ENCODE data around the gene MS4A6E.
"Not testable (repeated sequence)": the region's sequence is repeated elsewhere in the genome, so short reads cannot be mapped to it uniquely, and the experiment has no call there.

Gene MS4A6E, protein sequence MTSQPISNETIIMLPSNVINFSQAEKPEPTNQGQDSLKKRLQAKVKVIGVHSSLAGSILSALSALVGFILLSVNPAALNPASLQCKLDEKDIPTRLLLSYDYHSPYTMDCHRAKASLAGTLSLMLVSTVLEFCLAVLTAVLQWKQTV

DNA sequence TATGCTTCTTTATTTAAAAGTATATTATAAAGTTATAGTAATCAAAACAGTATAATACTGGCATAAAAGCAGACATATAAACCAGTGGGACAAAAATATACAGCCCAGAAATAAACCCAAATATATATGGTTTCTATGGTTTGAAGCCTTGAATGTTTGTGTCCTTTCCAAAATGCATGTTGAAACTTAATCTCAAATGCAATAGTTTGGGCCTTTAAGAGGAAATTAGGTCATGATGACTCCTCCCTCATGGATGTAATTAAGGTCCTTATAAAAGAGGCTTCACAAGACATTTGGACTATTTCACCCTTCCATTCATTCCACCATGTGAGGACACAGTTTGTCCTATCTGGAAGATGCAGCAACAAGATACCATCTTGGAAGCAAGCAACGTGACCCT is at the start of gene MS4A6E:
Gene MS4A6E, plus strand, starts transcription at position 301 of the 400 bp plus-strand sequence. CDS start 7,641 bp downstream, outside the sequence.
- no peak for DNase-seq

DNA sequence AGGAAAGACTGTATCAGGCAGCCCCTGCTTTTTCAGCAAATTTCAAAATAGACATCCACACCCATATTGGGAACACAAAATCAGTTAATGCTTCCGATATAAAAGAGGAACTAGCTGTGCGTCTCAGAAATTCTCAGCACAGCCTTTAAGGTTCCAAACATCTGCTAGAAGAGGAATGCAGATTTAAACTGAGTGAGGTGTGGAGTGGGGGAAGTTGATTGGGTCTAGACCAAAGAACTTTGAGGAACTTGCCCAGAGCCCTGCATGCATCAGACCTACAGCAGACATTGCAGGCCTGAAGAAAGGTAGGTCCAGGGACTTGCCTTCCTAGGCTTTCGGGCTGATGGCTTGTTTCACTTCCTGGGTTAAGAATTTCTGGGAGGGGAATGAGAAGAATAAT is 46.6 kb upstream of the MS4A6E start, which contains the start of gene MS4A4A:
Gene MS4A4A, plus strand, starts transcription at position 255 of the 400 bp plus-strand sequence. Its CDS starts 10 bp downstream, at position 265.
- peak; percentile 61 for DNase-seq

DNA sequence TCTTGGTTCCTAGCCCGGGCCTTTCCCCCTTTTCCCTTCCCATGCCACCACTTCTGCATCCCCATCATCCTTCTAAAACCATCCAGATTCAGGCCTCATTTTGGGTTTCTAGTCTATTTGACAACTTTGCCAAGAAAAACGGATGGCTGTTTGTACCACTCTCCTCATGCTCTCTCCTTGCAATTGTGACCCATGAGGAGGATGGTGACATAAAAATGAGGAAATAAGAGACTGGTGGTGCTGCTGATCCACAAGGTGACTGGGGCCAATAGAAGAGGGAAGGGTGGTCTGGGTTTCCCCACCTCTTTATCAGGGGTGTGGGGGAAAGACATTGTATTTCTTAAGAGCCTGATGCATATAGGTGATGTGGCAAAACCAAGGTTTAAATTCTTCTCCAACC is 45.6 kb upstream of the MS4A6E start:
- DNase-seq = no peak

DNA sequence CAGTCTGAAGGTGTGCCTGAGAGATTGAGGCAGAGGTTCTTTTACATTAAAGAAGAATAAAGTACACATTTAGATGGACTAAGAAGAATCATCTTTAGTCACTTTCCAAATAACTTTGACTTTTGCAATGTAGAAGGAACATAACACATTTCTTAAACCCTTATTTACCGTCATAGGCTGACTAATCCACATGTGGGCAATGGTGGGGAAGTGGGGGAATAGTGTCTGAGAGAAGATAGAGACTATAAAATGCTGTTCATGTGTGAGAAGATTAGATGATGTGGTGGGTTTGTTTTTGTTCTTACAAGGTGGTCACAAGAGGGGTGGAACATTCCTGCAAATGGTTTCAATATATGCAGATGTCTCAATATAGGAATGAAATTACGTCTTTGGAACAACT is 44.8 kb upstream of the MS4A6E start:
- DNase-seq = no peak

- not testable (repeated sequence) for DNase-seq
Observed at GRCh38 chr11:60285411-60286126, 41.5 kb upstream of the MS4A6E start.

DNA sequence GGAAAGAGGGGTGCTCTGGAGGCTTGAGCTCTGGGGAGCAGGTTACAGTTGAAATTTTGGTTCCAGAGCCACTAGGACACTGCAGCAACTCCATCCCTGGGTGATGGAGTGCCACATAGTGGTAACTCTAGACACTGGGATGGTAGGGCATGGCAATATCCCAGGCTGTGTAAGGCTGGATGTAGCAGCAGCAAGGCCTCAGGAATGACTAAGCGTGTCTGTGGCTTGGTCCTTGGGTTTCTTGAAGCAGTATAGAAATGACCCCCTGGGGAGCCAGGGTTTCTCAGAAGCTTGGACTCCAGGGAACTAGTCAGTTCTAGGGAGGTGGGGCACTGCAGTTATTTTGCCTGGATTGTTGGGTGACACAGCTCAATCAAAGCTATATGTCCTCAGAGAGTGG is 38.5 kb upstream of the MS4A6E start:
- DNase-seq = no peak

GRCh38 chr11:60292145-60292544 is 34.9 kb upstream of the MS4A6E start:
- DNase-seq = no peak

DNA sequence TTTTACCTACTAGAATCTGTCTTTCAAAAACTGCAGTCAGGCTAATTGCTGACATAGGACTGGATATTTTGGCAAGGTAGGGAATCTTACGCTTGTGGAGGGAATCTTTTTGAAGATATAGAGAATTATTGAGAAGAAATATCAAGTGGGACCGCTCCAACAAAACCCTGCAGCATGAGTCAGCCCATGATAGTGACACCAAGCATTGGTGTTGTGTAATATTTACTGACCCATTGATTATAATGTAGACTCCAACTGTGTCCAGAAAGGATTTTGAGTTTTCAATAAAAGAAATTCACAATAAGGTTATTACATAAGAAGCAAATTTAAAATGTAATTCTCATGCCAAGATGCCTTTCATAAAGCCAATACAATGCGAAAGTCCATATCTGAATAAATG is 25.9 kb upstream of the MS4A6E start:
- DNase-seq = no peak

- not testable (repeated sequence) for DNase-seq
Observed at GRCh38 chr11:60301884-60302283, 25.2 kb upstream of the MS4A6E start.

- DNase-seq = no peak
Observed at GRCh38 chr11:60303661-60304060, 23.4 kb upstream of the MS4A6E start.

DNA sequence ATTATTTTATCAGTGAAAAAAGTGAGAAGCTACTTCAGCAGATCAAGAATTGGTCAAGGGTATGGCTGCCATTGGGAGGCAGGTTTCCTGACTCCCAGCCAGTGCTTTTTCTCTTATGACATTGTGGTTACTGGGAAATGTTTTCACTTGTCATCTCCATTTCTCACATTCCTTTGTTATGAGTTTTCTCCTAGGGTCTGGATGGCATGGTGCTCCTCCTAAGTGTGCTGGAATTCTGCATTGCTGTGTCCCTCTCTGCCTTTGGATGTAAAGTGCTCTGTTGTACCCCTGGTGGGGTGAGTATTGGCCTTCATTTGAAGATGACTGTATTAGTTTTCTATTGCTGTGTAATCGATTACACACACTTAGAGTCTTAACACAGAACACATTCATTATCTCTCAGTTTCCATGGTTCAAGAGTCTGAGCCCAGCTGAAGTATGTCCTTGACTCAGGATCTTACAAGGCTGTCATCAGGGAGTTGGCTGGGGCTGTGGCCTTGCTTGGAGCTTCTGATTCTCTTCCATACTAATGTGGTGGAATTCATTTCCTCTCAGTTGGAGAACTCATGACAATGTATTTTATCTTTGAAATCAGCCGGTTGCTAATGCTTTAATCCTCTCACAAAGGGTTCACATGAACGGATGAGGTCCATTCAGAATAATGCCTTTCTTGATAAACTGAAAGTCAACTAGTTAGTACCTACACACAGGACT is 21.0 kb upstream of the MS4A6E start:
- DNase-seq = no peak

GRCh38 chr11:60307507-60308195 is 19.4 kb upstream of the MS4A6E start:
- no peak for DNase-seq

- DNase-seq = no peak
Observed at GRCh38 chr11:60310407-60310998, 16.6 kb upstream of the MS4A6E start.

DNA sequence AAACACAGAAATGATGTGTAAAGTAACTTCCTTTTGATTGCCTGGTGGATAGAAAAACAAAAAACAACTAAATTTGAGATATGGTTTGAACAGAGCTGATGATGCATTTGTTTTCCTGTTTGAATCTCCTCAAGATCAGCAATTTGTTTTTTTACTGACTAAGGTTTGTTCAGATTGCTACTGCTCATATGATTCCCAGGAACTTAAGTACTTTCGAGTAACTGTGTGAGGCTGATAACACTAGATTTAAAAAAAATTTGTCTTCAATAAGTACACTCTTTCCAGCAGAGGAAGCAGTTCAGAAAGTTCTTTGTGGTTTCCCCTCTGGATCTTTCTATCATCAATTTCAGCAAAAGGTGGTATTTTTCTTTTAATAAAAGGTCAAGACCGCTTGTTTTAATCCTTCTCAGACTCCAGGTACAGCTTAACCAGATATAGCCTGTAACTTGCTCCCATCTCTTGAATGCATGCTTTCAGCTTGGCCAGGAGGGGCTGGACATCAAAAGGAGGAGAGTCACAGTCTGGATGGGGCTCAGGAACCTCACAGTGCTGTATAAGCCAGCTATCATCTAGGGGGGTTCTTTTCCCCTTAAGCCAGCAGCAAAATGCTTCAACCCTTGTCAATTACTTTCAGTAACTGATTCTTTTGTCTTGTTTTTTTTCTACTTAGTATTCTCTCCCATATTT is 12.3 kb upstream of the MS4A6E start:
- no peak for DNase-seq

GRCh38 chr11:60315871-60316270 is 11.2 kb upstream of the MS4A6E start:
- no peak for DNase-seq

- DNase-seq = no peak
Observed at GRCh38 chr11:60316317-60316716, 10.7 kb upstream of the MS4A6E start.

DNA sequence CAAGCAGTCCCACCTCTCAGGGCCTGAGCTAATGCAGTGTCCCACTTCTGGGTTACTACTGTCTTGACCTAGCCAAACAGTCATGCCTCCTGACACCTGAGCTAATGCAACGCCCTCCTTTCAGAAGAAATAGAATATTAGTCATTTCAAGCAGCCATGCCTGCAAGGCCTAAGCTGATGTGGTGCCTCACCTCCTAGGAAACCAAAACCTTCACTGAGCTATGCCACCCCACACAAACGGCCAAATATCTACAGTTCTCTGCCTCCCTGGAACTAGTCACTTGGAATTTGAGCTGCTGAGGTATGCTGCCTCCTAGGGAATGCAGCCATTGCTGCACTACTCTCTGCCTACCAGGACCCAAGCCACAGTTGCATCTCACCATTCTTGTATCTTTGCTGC is 8.3 kb upstream of the MS4A6E start:
- DNase-seq = no peak

GRCh38 chr11:60321051-60321450 is 6.0 kb upstream of the MS4A6E start:
- DNase-seq = no peak

- DNase-seq = no peak
Observed at GRCh38 chr11:60328460-60328859, 1.4 kb downstream of the MS4A6E start.

DNA sequence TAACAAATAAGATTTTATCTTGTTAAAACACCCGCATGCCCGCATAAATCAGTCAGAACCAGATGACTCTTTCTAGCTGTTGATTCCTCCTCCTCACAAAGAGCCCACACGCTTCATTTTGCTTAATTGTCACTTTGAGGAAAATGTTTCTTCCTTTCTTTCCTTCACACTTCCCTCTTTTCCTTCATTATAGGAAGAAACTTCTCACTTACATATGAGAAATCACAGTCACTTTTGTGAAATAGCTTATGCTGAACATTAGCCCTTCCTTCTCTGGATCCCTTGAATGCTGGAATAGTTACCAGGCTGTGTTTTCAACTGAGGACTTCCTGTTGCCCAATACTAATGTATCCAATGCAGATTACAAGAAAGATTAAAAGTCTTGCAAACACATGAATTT is 5.8 kb downstream of the MS4A6E start:
- DNase-seq = no peak

GRCh38 chr11:60334005-60334620 is 7.1 kb downstream of the MS4A6E start:
- peak; percentile 58 for DNase-seq
